Central memory CD8-positive, alpha-beta T cell (primary cell): ENCODE results near the gene POPDC3.

Experiments used
- ATAC-seq: fragments of 150-1000 bp; cut with Tn5 transposase; replicated peaks from 2 replicates; pipeline ENCODE4 v1.10.0; 2022; ENCODE audit warnings: mild to moderate bottlenecking, moderate FRiP score, moderate number of reproducible peaks; ENCODE audit not compliant: poor library complexity, severe bottlenecking; ENCODE audit errors: extremely low read depth
- DNase-seq, 2 donors: peaks; one replicate each; pipeline ENCODE4 v3.0.0; 2021; ENCODE audit warnings: low spot score in 2 of 2
- H3K27ac Mint-ChIP-seq: one replicate; pipeline ENCODE4 v1.8.0; 2022; ENCODE audit warnings: low read depth, mild to moderate bottlenecking, moderate library complexity, mixed read lengths
- H3K27me3 Mint-ChIP-seq: one replicate; pipeline ENCODE4 v1.8.0; 2022; ENCODE audit warnings: mixed read lengths
- H3K36me3 Mint-ChIP-seq: one replicate; pipeline ENCODE4 v1.8.0; 2022; ENCODE audit warnings: mild to moderate bottlenecking, moderate library complexity, mixed read lengths; ENCODE audit not compliant: insufficient read depth
- H3K4me1 Mint-ChIP-seq: one replicate; pipeline ENCODE4 v1.8.0; 2022; ENCODE audit warnings: mixed read lengths
- H3K4me3 Mint-ChIP-seq: one replicate; pipeline ENCODE4 v1.8.0; 2022; ENCODE audit warnings: mild to moderate bottlenecking, moderate library complexity, mixed read lengths
- H3K9me3 Mint-ChIP-seq: one replicate; pipeline ENCODE4 v1.8.0; 2022; ENCODE audit warnings: mixed read lengths

Gene POPDC3

DNA sequence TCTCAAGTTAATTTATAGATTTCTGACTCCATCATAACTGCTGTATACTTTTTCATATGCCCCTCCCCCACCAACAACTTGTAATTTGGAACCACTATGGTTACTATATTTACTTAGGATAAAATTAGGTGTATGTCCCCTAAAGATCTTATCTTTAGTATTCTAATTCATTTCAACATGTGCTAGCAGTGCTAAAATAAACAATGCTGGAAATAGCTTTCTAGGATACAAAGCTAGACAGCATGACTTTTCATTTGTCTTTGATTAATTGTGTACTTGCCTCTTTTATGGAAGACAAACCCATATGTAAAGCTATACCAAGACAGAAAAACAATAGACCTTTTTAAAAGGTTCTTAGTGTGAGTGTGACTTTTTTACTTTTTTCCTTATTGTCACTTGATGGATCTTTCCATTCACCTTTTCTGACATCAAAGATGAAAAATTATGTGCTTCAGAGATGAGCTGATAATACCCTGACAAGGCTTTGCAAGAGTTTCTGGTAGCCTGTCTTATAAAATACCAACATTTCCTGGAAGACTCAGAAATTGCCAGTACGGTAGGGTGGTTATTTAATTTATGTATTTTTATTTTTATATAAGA is 31.2 kb upstream of the POPDC3 start:
- Mint-ChIP-seq H3K27me3 (peaks cover 20% of the 10 kb centered on the region), H3K9me3 (no peaks in the 10 kb centered on the region), H3K4me1 (no peaks in the 10 kb centered on the region), H3K27ac (no peak overlapping the region), H3K36me3 (no peaks in the 10 kb centered on the region), H3K4me3 (no peak overlapping the region)
- ATAC-seq (no peak), DNase-seq (no peak)

DNA sequence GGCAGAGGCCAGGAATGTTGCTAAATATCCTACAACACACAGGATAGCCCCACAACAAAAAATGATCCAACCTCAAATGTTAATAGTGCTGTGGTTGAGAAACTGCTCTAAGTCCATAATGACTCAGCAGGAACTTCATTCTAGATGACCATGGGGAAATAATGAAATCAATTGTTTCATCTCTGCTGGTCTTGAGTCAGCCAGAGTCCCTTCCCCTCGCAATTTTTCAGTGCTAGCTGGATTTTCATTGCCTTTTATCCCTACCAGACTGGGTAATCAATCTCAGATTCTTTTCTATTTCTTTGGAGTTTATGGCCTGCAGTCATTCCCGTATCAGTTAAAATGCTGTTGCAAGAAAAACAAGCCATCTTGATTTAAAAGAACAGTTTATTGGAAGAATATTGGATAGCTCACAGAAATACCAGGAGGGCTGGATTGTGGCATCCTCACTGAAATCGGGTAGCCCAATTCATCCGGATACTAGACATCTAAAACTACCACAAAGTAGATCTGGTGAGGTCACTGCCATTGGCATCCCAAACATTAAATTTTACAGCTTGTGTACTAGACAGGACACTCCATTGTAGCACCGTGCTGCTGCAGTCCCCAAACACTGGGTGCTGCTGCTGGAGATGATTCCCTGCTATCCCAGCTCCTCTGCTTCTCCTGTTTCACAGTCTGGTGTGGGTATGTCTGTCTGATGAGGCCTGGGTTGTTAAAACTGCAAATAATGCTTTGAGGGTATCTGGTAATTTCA is 30.3 kb upstream of the POPDC3 start:
- DNase-seq (no peak), ATAC-seq (no peak)
- H3K36me3 Mint-ChIP-seq, result no peaks in the 10 kb centered on the region
- peaks cover 11% of the 10 kb centered on the region for H3K27me3 Mint-ChIP-seq
- no peak overlapping the region for H3K4me3 Mint-ChIP-seq
- H3K27ac Mint-ChIP-seq, result no peak overlapping the region
- H3K9me3 Mint-ChIP-seq, result no peaks in the 10 kb centered on the region
- H3K4me1 Mint-ChIP-seq, result no peaks in the 10 kb centered on the region

DNA sequence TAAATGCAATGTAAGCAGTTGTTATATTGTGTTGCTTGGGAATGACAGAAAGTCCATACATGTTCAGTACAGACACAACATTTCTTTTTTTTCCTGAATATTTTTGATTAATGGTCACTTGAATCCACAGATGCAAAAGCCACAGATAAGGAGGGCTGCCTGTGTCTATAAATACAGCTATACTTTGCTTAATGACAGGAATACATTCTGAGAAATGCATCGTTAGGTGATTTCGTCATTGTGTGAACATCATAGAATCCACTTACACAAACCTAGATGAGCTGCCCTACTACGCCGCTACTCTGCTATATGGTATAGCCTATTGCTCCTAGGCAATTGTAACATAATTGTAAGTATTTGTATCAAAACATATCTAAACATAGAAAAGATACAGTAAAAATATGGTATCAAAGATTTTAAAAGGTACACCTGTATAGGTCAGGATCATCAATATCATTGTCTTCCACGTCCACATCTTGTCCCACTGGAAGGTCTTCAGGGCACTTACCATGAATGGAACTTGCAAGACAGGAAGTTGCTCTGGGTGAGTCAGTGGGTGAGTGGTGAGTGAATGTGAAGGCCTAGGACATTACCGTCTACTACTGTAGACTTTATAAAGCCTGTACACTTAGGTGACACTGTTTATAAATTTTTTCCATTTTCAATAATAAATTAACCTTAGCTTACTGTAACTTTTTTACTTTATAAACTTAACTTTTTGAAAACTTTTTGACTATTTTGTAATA is 27.9 kb upstream of the POPDC3 start:
- H3K27ac Mint-ChIP-seq, result no peak overlapping the region
- ATAC-seq, result no peak

DNA sequence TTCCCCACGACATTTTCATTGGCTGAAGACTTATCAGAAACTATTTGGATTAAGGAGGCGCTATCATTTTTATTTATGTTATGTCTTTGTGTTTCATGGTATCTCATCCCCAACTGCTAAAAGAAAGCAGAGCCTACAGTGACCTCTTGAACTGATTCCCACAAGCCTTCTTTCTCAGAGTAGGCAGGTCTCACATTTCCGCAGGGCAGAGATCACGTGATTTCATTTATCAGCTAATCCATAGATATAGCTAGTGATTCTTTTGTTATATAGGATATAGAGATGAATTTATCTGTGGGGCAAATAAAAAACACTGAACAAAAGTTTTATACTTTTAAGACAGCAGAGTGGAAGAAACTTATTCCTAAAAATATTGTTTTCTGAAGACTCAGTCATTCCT is 25.0 kb upstream of the POPDC3 start:
- DNase-seq, result no peak
- H3K4me3 Mint-ChIP-seq, result no peak overlapping the region
- H3K36me3 Mint-ChIP-seq, result no peaks in the 10 kb centered on the region
- H3K27me3 Mint-ChIP-seq, result peaks cover 9% of the 10 kb centered on the region
- no peaks in the 10 kb centered on the region for H3K4me1 Mint-ChIP-seq
- H3K9me3 Mint-ChIP-seq, result no peaks in the 10 kb centered on the region
- no peak for ATAC-seq
- H3K27ac Mint-ChIP-seq, result no peak overlapping the region

More for the DNA sequence above, 27.9 kb upstream of the POPDC3 start:
- Mint-ChIP-seq H3K4me3 (no peak overlapping the region), H3K9me3 (no peaks in the 10 kb centered on the region), H3K4me1 (no peaks in the 10 kb centered on the region), H3K27me3 (peaks cover 9% of the 10 kb centered on the region), H3K36me3 (no peaks in the 10 kb centered on the region)
- DNase-seq, result no peak

DNA sequence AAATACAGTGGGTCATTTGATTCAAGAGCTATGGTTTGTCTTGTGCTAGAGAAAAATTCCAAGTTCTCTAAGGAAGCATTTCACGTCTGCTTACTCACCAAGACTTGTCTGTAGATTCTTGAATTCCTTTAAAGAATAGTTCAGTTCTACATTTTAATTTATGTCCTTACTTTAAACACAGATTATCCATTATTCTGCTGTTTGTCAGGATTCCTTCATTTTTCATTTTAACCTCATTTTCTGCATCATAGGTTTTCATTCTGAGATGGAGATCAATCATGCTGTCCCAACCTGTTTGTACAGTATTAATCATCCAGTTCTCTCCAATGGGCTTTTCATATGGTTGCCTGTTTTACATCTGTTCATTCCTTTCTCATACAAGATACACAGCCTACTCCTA is 24.5 kb upstream of the POPDC3 start:
- ATAC-seq, result no peak
- peaks cover 6% of the 10 kb centered on the region for H3K27me3 Mint-ChIP-seq

DNA sequence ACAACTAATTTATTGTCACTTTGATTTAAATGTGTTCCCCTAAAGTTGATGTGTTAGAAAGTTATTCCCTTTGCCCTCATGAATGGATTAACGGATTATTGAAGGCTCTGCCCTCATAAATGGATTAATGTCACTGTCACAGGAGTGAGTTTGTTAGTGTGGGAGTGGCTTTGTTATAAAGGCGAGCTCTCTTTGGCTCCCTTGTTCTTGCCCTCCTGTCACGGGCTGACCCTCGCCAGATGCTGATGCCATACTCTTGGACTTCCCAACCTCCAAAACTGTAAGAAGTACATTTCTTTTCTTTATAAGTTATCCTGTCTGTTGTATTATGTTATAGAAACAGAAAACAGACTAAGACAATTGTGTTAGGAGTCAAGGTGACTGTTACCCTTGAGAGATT is 22.7 kb upstream of the POPDC3 start:
- no peak for DNase-seq
- no peaks in the 10 kb centered on the region for H3K4me1 Mint-ChIP-seq
- no peaks in the 10 kb centered on the region for H3K36me3 Mint-ChIP-seq
- no peak for ATAC-seq
- H3K27ac Mint-ChIP-seq, result no peak overlapping the region
- H3K27me3 Mint-ChIP-seq, result no peaks in the 10 kb centered on the region
- H3K4me3 Mint-ChIP-seq, result no peak overlapping the region
- H3K9me3 Mint-ChIP-seq, result no peaks in the 10 kb centered on the region

More for the DNA sequence above, 24.5 kb upstream of the POPDC3 start:
- Mint-ChIP-seq H3K4me3 (no peak overlapping the region), H3K9me3 (no peaks in the 10 kb centered on the region), H3K4me1 (no peaks in the 10 kb centered on the region), H3K36me3 (no peaks in the 10 kb centered on the region), H3K27ac (no peak overlapping the region)
- no peak for DNase-seq

GRCh38 chr6:105200133-105200730 is 20.4 kb upstream of the POPDC3 start:
- Mint-ChIP-seq H3K9me3 (no peaks in the 10 kb centered on the region), H3K27me3 (peaks cover 14% of the 10 kb centered on the region), H3K36me3 (no peaks in the 10 kb centered on the region), H3K4me3 (no peak overlapping the region), H3K4me1 (no peaks in the 10 kb centered on the region), H3K27ac (no peak overlapping the region)
- ATAC-seq (no peak), DNase-seq (no peak)

DNA sequence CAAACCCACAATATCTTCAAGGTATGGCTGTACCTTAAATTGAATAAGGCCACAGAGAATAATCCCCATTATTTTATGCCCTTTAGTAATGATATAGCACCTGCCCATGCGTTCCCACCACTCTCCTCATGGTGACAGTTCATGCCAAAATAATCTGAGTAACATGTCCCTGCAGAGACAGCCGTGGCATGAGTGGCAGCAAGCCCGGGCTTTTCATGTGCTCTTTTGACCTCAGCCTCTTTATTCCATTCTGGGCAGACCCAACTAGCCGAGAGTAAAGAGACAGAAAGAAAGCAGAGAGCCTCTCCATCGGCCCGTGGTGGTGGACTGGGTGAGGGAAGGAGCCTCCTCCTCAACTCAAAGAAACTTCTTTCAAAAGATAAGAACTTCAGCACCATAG is 19.9 kb upstream of the POPDC3 start:
- Mint-ChIP-seq H3K4me3 (no peak overlapping the region), H3K36me3 (no peaks in the 10 kb centered on the region), H3K27me3 (peaks cover 19% of the 10 kb centered on the region), H3K27ac (no peak overlapping the region), H3K4me1 (no peaks in the 10 kb centered on the region), H3K9me3 (no peaks in the 10 kb centered on the region)
- DNase-seq (no peak), ATAC-seq (no peak)

- Mint-ChIP-seq H3K4me3 (no peak overlapping the region), H3K36me3 (no peaks in the 10 kb centered on the region), H3K9me3 (no peaks in the 10 kb centered on the region), H3K27ac (no peak overlapping the region), H3K27me3 (peaks cover 26% of the 10 kb centered on the region), H3K4me1 (no peaks in the 10 kb centered on the region)
- DNase-seq (no peak), ATAC-seq (no peak)
Observed at GRCh38 chr6:105196076-105196475, 16.3 kb upstream of the POPDC3 start.

DNA sequence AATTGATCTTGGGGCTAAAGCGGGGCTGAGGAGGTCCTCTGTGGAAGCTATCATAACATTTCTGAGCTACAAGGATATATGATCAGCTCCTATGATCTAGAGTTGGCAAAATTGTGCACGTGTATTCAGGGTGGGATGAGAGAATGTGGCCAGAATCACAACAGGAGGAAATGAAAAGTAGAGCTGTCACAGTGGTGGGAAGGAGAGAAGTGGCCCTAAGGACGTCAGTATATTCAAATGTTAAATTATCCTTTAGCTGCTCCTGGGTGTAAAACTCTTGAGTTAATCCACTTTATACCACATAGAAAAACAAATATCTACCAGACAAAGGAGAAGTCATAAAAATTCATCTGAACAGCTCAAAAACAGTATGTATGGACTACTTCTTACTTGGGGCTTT is 14.8 kb upstream of the POPDC3 start:
- Mint-ChIP-seq H3K27ac (no peak overlapping the region), H3K27me3 (peaks cover 29% of the 10 kb centered on the region), H3K4me1 (no peaks in the 10 kb centered on the region), H3K9me3 (no peaks in the 10 kb centered on the region), H3K36me3 (no peaks in the 10 kb centered on the region), H3K4me3 (no peak overlapping the region)
- DNase-seq (no peak), ATAC-seq (no peak)

- DNase-seq (no peak), ATAC-seq (no peak)
- Mint-ChIP-seq H3K27me3 (peaks cover 34% of the 10 kb centered on the region), H3K9me3 (no peaks in the 10 kb centered on the region), H3K4me3 (no peak overlapping the region), H3K4me1 (no peaks in the 10 kb centered on the region), H3K36me3 (no peaks in the 10 kb centered on the region), H3K27ac (no peak overlapping the region)
Observed at GRCh38 chr6:105194106-105194505, 14.3 kb upstream of the POPDC3 start.

- H3K27me3 Mint-ChIP-seq, result peaks cover 35% of the 10 kb centered on the region
- no peak overlapping the region for H3K27ac Mint-ChIP-seq
- ATAC-seq (no peak), DNase-seq (no peak)
- H3K4me3 Mint-ChIP-seq, result no peak overlapping the region
- H3K36me3 Mint-ChIP-seq, result no peaks in the 10 kb centered on the region
- H3K4me1 Mint-ChIP-seq, result no peaks in the 10 kb centered on the region
- H3K9me3 Mint-ChIP-seq, result no peaks in the 10 kb centered on the region
Observed at GRCh38 chr6:105193647-105194046, 13.8 kb upstream of the POPDC3 start.
